HL-60 (cell line): Measurements from ENCODE around the gene ZNF469.

Experiments used
- CTCF ChIP-seq: IDR thresholded peaks from one replicate; pipeline ENCODE4 v1.5.1; 2011; ENCODE audit warnings: low read length, control low read depth, inconsistent platforms; ENCODE audit not compliant: insufficient read depth
- GABPA ChIP-seq: IDR thresholded peaks from 2 replicates; pipeline ENCODE4 v1.6.1; 2012; ENCODE audit warnings: low read depth
- POLR2AphosphoS5 ChIP-seq: IDR thresholded peaks from 2 replicates; pipeline ENCODE4 v1.6.1; 2012; ENCODE audit warnings: low read depth
- REST ChIP-seq: IDR thresholded peaks from 2 replicates; pipeline ENCODE4 v1.6.1; 2012; ENCODE audit warnings: low read depth; ENCODE audit not compliant: insufficient replicate concordance
- SPI1 ChIP-seq: IDR thresholded peaks from 2 replicates; pipeline ENCODE4 v1.6.1; 2012; ENCODE audit warnings: low read depth, mild to moderate bottlenecking, borderline replicate concordance

GRCh38 chr16:88391144-88391850 is 8.5 kb downstream of the ZNF469 start:
- TF ChIP-seq REST: no peak
- TF ChIP-seq CTCF: no peak
- no peak for TF ChIP-seq GABPA
- no peak for TF ChIP-seq POLR2AphosphoS5
- no peak for TF ChIP-seq SPI1
